ENCODE measurements around the gene MORN1.
A peak's percentile ranks its signal among the peaks of the same experiment; 100 is the strongest.

The MORN1 gene

GRCh38 chr1:2346691-2347408 is 44.5 kb downstream of the MORN1 start:
- no peak for TF ChIP-seq CTCF (IDR thresholded peaks at IDR 0.05; ENCODE audit: low read depth, low read length)
- Histone ChIP-seq H3K4me1 (no peaks in the 10 kb centered on the region), H3K9me3 (no peaks in the 10 kb centered on the region), H3K4me3 (ENCODE audit: low read depth, low read length) (no peak overlapping the region), H3K27me3 (no peaks in the 10 kb centered on the region), H3K36me3 (no peaks in the 10 kb centered on the region)
- DNase-seq = peak; percentile 1

- no peaks in the 10 kb centered on the region for H3K9me3 ChIP-seq
- H3K4me1 ChIP-seq = no peaks in the 10 kb centered on the region
- no peaks in the 10 kb centered on the region for H3K27me3 ChIP-seq
- no peaks in the 10 kb centered on the region for H3K36me3 ChIP-seq
- DNase-seq = peak; percentile 1
- no peak overlapping the region for H3K4me3 ChIP-seq (ENCODE audit: low read depth, low read length)
- no peak for TF ChIP-seq CTCF (IDR thresholded peaks at IDR 0.05; ENCODE audit: low read depth, low read length)
These were observed 45.9 kb downstream of the MORN1 start for GRCh38 chr1:2345297-2346075.

- Histone ChIP-seq H3K36me3 (no peaks in the 10 kb centered on the region), H3K4me3 (ENCODE audit: low read depth, low read length) (no peak overlapping the region), H3K4me1 (no peaks in the 10 kb centered on the region), H3K27me3 (no peaks in the 10 kb centered on the region), H3K9me3 (no peaks in the 10 kb centered on the region)
- TF ChIP-seq CTCF (IDR thresholded peaks at IDR 0.05; ENCODE audit: low read depth, low read length) = no peak
- peak; percentile 1 for DNase-seq
These were observed 46.5 kb downstream of the MORN1 start for GRCh38 chr1:2344744-2345296.

GRCh38 chr1:2344121-2344681 is 47.2 kb downstream of the MORN1 start:
- Histone ChIP-seq H3K27me3 (no peaks in the 10 kb centered on the region), H3K36me3 (no peaks in the 10 kb centered on the region), H3K9me3 (no peaks in the 10 kb centered on the region), H3K4me1 (no peaks in the 10 kb centered on the region), H3K4me3 (ENCODE audit: low read depth, low read length) (no peak overlapping the region)
- no peak for TF ChIP-seq CTCF (IDR thresholded peaks at IDR 0.05; ENCODE audit: low read depth, low read length)
- peak; percentile 4 for DNase-seq

- peak; percentile 3 for DNase-seq
- no peaks in the 10 kb centered on the region for H3K4me1 ChIP-seq
- no peaks in the 10 kb centered on the region for H3K9me3 ChIP-seq
- H3K27me3 ChIP-seq = no peaks in the 10 kb centered on the region
- TF ChIP-seq CTCF (IDR thresholded peaks at IDR 0.05; ENCODE audit: low read depth, low read length) = no peak
- H3K36me3 ChIP-seq = no peaks in the 10 kb centered on the region
- no peak overlapping the region for H3K4me3 ChIP-seq (ENCODE audit: low read depth, low read length)
These were observed 48.1 kb downstream of the MORN1 start for GRCh38 chr1:2343023-2343935.

All from BE2C (cell line).